Type B pancreatic cell (in vitro differentiated cells): ENCODE measurements around the gene DENND1C. TPM values are rescaled to one million over a fixed set of nuclear protein-coding genes. Genes with fewer than 3 reads are reported as not detected.
A peak's percentile ranks its signal among the peaks of the same experiment; 100 is the strongest.

Source experiments
- DNase-seq: peaks from one replicate; pipeline ENCODE4 v3.0.0; 2021; ENCODE audit warnings: mixed read lengths; ENCODE audit not compliant: unreplicated experiment; ENCODE audit errors: extremely low spot score
- H3K27ac Mint-ChIP-seq: 2 replicates; pipeline ENCODE4 v1.8.0; 2021; ENCODE audit warnings: mild to moderate bottlenecking, mixed read lengths
- H3K27me3 Mint-ChIP-seq: 2 replicates; pipeline ENCODE4 v1.8.0; 2021; ENCODE audit warnings: mixed read lengths
- H3K36me3 Mint-ChIP-seq: 2 replicates; pipeline ENCODE4 v1.8.0; 2021; ENCODE audit warnings: mixed read lengths
- H3K4me1 Mint-ChIP-seq: one replicate; pipeline ENCODE4 v1.8.0; 2021; ENCODE audit warnings: mixed read lengths; ENCODE audit not compliant: unreplicated experiment
- H3K4me3 Mint-ChIP-seq: 2 replicates; pipeline ENCODE4 v1.8.0; 2021; ENCODE audit warnings: mild to moderate bottlenecking, mixed read lengths
- H3K9me3 Mint-ChIP-seq: 2 replicates; pipeline ENCODE4 v1.8.0; 2021; ENCODE audit warnings: mixed read lengths
- CTCF ChIP-seq: fragments of 200-600 bp; sonication (generic); conservative IDR thresholded peaks from 2 replicates; pipeline ENCODE4 v1.5.0; 2021; ENCODE audit warnings: antibody characterized with exemption, mild to moderate bottlenecking
- total RNA-seq: library from RNA; stranded (reverse); gene quantifications from 2 replicates; pipeline ENCODE4 v1.2.1, GENCODE V29; 2021; ENCODE audit warnings: low replicate concordance

The DENND1C gene
- total RNA-seq, 1 donor from 2014 or later, result 0.94 TPM

GRCh38 chr19:6425732-6426620 lies 55.6 kb downstream of the DENND1C start:
- H3K9me3 Mint-ChIP-seq, result no peaks in the 10 kb centered on the region
- H3K27me3 Mint-ChIP-seq, result peaks cover 16% of the 10 kb centered on the region
- H3K27ac Mint-ChIP-seq, result peak overlapping the region; percentile 83
- DNase-seq, result no peak
- H3K36me3 Mint-ChIP-seq, result peaks cover 4% of the 10 kb centered on the region
- peak overlapping the region; percentile 84 for H3K4me3 Mint-ChIP-seq
- peaks cover 21% of the 10 kb centered on the region for H3K4me1 Mint-ChIP-seq
- peak; percentile 24 for TF ChIP-seq CTCF

- H3K27ac Mint-ChIP-seq, result peak overlapping the region; percentile 83
Measured at GRCh38 chr19:6424939-6425731, 56.5 kb downstream of the DENND1C start.

GRCh38 chr19:6424195-6424938 lies 57.2 kb downstream of the DENND1C start, which contains the start of gene KHSRP:
Gene KHSRP, minus strand, starts transcription at chr19:6424811. Its CDS starts 110 bp downstream, at chr19:6424701.
- H3K4me1 Mint-ChIP-seq, result peaks cover 25% of the 10 kb centered on the region

More at GRCh38 chr19:6424939-6425731, 56.5 kb downstream of the DENND1C start:
- Mint-ChIP-seq H3K36me3 (peaks cover 4% of the 10 kb centered on the region), H3K4me3 (peak overlapping the region; percentile 84), H3K9me3 (no peaks in the 10 kb centered on the region), H3K27me3 (peaks cover 9% of the 10 kb centered on the region), H3K4me1 (peaks cover 25% of the 10 kb centered on the region)
- peak; percentile 98 for DNase-seq
- no peak for TF ChIP-seq CTCF

GRCh38 chr19:6423499-6424194 lies 57.9 kb downstream of the DENND1C start:
- Mint-ChIP-seq H3K27me3 (peaks cover 3% of the 10 kb centered on the region), H3K4me1 (peaks cover 25% of the 10 kb centered on the region), H3K27ac (peak overlapping the region; percentile 79), H3K9me3 (no peaks in the 10 kb centered on the region), H3K4me3 (peak overlapping the region; percentile 94), H3K36me3 (peaks cover 4% of the 10 kb centered on the region)
- no peak for TF ChIP-seq CTCF
- no peak for DNase-seq

More at GRCh38 chr19:6424195-6424938, 57.2 kb downstream of the DENND1C start, which contains the start of gene KHSRP:
- Mint-ChIP-seq H3K4me3 (peak within 1 kb of the TSS; percentile 94), H3K36me3 (peaks cover 4% of the 10 kb centered on the region), H3K9me3 (no peaks in the 10 kb centered on the region), H3K27me3 (peaks cover 3% of the 10 kb centered on the region), H3K27ac (peak within 1 kb of the TSS; percentile 83)
- DNase-seq, result no peak
- TF ChIP-seq CTCF, result no peak
